ENCODE measurements around the gene SLFN12L. TPM values are rescaled to one million over a fixed set of nuclear protein-coding genes. Genes with fewer than 3 reads are reported as not detected.

Gene SLFN12L
- polyA plus RNA-seq, 1 of the 3 experiments (the other 2 are of a cell fraction), result not detected

DNA sequence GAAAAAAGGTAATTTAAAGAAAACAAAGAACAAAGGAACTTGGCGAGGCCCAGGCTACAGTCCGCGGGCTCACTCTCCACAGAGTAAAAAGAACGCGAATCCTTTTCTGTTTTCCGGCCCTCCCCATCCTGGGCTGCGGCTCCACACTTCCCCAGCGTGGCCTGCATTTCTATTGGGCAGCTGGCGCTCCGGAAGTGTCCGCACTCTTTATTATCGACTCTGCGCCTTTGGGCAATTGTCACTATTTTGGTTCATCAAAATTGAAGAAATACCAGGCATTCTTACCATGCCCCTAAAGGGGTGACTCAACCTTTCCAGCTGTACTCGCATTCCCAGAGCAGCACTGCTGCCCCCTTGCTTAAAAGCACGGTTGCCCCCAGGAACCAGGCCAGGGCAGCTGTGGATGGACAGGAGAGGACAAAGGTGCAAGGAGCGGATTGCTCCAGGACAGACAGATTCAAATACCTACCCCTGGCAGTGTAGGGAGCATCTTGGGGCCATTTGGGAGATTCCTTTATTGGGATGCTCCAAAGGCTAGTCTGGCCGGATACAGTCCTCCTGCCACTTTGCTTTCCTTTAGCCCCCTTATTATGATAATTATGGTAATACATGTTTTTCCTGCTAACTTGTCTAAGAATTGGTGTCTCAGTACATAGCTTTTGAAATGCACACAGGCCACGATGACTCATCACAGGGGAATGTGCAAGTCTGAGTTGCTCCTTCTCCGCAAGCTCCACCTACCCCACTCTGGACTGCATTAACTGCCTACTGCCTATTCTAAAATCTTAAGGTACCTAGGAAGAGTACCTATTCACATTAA, 104.2 kb downstream of the SLFN12L start (continued):
- TF ChIP-seq, protein P1, sequence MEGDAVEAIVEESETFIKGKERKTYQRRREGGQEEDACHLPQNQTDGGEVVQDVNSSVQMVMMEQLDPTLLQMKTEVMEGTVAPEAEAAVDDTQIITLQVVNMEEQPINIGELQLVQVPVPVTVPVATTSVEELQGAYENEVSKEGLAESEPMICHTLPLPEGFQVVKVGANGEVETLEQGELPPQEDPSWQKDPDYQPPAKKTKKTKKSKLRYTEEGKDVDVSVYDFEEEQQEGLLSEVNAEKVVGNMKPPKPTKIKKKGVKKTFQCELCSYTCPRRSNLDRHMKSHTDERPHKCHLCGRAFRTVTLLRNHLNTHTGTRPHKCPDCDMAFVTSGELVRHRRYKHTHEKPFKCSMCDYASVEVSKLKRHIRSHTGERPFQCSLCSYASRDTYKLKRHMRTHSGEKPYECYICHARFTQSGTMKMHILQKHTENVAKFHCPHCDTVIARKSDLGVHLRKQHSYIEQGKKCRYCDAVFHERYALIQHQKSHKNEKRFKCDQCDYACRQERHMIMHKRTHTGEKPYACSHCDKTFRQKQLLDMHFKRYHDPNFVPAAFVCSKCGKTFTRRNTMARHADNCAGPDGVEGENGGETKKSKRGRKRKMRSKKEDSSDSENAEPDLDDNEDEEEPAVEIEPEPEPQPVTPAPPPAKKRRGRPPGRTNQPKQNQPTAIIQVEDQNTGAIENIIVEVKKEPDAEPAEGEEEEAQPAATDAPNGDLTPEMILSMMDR (IDR thresholded peaks at IDR 0.05), result peak; percentile 39
- TF ChIP-seq TEAD4 (IDR thresholded peaks at IDR 0.05; ENCODE audit: borderline replicate concordance, insufficient read depth), result peak; percentile 60
- no peak for TF ChIP-seq YY1 (IDR thresholded peaks at IDR 0.05; ENCODE audit: low read depth)
- peak; percentile 95 for TF ChIP-seq JUND (IDR thresholded peaks at IDR 0.05)
- no peak for TF ChIP-seq RCOR1 (IDR thresholded peaks at IDR 0.05; ENCODE audit: low read length)
- no peak for TF ChIP-seq CHD2 (IDR thresholded peaks at IDR 0.05; ENCODE audit: low read length, partially characterized antibody)
- no peak for TF ChIP-seq USF1 (IDR thresholded peaks at IDR 0.05; ENCODE audit: borderline replicate concordance, low read depth)
- TF ChIP-seq NRF1 (IDR thresholded peaks at IDR 0.05; ENCODE audit: low read depth, low read length), result no peak
- no peak for TF ChIP-seq GATA2 (CRISPR knock-in tag; IDR thresholded peaks at IDR 0.05)
- TF ChIP-seq TCF12 (IDR thresholded peaks at IDR 0.05), result peak; percentile 56
- TF ChIP-seq RAD21 (IDR thresholded peaks at IDR 0.05; ENCODE audit: low read length), result no peak
- TF ChIP-seq, protein P2, sequence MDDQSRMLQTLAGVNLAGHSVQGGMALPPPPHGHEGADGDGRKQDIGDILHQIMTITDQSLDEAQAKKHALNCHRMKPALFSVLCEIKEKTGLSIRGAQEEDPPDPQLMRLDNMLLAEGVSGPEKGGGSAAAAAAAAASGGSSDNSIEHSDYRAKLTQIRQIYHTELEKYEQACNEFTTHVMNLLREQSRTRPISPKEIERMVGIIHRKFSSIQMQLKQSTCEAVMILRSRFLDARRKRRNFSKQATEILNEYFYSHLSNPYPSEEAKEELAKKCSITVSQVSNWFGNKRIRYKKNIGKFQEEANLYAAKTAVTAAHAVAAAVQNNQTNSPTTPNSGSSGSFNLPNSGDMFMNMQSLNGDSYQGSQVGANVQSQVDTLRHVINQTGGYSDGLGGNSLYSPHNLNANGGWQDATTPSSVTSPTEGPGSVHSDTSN (IDR thresholded peaks at IDR 0.05), result no peak; the same call in none of the 2 replicates
- TF ChIP-seq EZH2phosphoT487 (IDR thresholded peaks at IDR 0.05; ENCODE audit: borderline replicate concordance, low read depth), result no peak
- TF ChIP-seq POLR2AphosphoS5 (IDR thresholded peaks at IDR 0.05; ENCODE audit: low read depth, low read length), result no peak
- no peak for TF ChIP-seq FOXJ3 (CRISPR knock-in tag; IDR thresholded peaks at IDR 0.05)
- peak in 1 of 2 experiments; percentile 43; a peak in 1 of 4 replicates for TF ChIP-seq EP300 (IDR thresholded peaks at IDR 0.05; ENCODE audit: borderline replicate concordance in 1 of 2, low read depth in 1 of 2, low read length in 1 of 2)
- TF ChIP-seq RFX5 (IDR thresholded peaks at IDR 0.05; ENCODE audit: low read length), result no peak
- no peak for TF ChIP-seq ELF1 (IDR thresholded peaks at IDR 0.05)
- TF ChIP-seq MXI1 (IDR thresholded peaks at IDR 0.05; ENCODE audit: low read depth, low read length), result no peak
